HG02870 (cell line): Measurements from ENCODE around the gene ZDHHC24.
"Not testable (repeated sequence)": the region's sequence is repeated elsewhere in the genome, so short reads cannot be mapped to it uniquely, and the experiment has no call there.

ENCODE experiments used
- ATAC-seq: cut with Tn5 transposase; IDR thresholded peaks from one replicate; pipeline ENCODE4 v1.9.1; 2021; ENCODE audit warnings: mild to moderate bottlenecking, moderate library complexity; ENCODE audit not compliant: unreplicated experiment

Gene ZDHHC24, protein sequence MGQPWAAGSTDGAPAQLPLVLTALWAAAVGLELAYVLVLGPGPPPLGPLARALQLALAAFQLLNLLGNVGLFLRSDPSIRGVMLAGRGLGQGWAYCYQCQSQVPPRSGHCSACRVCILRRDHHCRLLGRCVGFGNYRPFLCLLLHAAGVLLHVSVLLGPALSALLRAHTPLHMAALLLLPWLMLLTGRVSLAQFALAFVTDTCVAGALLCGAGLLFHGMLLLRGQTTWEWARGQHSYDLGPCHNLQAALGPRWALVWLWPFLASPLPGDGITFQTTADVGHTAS

DNA sequence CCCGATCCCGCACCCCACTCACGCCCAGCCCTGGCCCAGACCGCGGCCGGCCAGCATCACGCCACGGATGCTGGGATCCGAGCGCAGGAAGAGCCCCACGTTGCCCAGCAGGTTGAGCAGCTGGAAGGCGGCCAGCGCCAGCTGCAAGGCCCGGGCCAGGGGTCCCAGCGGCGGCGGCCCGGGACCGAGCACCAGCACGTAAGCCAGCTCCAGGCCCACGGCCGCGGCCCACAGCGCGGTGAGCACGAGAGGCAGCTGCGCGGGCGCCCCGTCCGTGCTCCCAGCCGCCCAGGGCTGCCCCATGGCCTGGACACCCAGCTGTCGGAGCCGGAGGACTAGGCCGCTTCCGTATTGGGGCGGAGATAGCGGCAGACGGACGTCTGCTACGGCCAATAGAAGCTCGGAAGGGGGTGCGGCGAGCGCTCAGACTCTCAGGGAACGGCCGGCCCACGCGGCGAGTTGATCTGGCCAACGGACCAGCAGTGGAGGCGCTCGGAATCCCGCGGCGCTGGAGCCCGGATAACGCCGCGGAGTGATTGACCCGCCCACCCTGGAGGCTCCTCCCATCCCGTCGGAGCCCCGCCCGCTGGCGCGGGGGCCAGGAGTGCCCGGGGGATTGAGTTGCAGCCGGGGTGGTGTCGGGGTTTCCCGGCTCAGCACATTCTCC is at the start of gene ZDHHC24:
ZDHHC24 (minus strand) TSS at position 348 of the 667 bp plus-strand sequence; CDS start at position 303, 45 bp downstream.
- peak; percentile 86 for ATAC-seq

DNA sequence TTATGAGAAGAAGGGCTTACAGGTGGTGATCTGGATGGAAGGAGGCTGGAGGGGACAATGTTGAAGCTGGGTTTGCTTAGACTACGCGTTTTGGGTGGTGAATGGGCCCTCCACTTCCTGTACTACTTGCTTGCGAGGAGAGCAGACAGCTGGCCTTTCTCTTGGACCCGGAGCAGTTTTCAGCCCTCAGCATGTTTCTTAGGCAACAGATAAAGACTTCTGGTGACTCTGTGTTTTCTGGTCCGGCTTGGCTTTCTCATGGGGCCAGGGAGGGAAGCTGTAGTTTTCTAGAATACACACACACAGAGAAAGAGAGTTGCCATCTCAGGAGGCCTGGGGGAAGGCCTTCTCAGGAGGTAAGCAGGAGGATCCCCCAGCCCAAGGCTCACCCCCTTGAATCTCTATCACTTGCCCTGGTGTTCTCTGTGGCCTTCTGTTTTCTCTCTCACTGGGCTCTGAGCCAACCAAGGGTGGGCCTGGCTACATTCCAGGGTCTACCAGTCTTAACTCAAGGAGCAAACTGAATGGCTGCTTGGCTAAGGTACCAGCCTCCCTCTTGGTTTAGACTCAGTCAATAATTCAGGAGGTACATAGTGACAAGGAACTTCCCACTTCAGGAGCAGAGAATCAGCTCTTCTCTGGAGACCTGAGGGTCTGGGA is 49.5 kb upstream of the ZDHHC24 start:
- ATAC-seq, result no peak

DNA sequence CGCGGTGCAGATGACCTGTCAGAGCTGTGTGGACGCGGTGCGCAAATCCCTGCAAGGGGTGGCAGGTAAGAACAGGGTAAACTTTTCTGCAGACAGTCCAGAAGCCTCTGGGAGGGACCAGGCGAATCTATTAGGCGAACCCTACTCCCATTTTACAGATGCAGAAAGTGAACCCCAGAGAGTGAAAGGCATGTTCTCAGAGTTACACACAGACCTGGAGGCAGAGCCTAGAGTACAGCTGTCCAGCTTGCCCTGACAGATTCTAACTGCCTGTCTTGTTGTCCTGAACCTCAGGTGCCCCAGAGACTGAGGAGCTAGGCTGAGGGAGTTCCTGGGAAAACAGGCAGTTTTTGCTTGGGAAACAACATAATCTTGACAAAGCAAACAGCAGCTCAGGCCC is 47.8 kb upstream of the ZDHHC24 start:
- no peak for ATAC-seq

DNA sequence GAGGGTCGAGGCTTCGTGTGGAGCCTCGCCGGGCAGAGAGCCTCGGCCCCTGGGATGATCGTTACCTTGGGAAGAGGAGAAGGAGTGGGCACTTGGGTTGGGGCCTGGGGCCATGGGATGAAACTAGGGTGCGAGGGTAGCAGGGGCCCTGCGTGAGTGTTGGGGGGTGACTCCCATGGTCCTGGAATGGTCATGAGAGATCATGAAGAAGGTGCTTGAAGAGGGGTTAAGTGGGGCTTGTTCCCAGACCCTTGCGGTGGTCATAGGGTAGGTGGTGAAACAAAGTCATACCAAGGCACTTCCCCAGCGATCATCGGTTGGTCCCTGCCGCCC is 47.4 kb upstream of the ZDHHC24 start:
- ATAC-seq, result peak; percentile 13

DNA sequence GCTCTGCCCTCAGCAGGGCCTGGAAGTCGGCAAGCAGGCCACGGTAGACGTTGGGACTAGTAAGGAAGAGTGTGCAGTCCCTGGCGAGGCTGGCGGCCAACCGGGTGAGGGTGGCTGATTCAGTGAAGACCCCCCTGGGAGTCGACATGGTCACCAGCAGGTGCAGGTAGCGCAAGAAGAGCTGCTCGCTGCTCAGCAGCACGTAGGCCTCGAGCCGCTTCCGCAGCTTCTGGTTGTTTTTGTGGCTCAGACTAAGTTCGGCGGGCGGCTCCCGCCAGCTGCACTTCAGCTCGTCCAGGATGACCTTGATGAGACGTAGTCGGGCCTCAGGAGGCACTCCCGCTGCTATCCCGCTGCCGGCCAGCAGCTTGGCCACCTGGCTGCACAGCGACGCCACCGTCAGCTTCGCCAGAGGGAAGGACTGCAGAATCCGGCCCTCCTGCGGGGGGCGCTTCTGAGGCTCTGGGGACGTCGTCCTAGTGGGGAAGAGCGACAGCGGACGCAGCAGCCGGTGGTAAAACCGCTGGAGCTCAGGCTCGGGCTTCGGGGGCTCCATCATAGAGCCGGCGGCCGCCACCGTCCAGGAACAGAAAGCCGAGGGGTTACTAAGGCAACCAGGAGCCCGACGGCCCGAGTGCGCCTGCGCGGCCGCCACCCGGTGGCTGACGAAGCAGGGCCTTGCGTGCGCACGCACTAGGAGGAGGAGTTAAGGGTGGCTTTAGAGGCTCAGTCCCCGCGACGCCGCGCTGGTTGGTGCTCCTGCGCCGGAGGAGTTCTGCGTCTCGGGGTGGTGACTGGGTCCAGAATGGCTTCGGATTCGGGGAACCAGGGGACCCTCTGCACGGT is 46.8 kb upstream of the ZDHHC24 start, which contains the start of the genes CCDC87 and CCS:
CCDC87 (minus strand) TSS at position 607 of the 846 bp plus-strand sequence; CDS start at position 559, 48 bp downstream.
CCS (plus strand) TSS at position 729 of the 846 bp plus-strand sequence; CDS start at position 806, 77 bp downstream.
- peak; percentile 89 for ATAC-seq

DNA sequence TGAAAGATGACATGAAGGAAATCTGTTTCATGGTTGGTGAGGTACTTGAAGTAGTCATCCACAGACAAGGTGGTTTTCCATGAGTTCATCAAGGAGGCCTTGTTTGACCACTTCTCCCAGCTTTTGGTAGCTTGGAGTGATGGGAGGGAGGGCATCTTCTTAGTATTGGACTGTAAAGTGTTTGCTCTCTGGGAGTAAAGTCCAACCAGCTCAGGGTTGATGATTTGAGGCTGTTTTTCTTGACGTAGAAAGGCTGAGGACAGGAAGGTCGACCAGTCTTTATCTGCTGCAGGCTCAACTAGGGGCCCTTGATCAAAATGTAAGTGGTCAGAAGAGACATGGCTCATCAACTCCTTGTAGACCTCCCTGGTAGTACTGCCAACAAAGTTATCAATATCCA is 45.3 kb upstream of the ZDHHC24 start:
- no peak for ATAC-seq

DNA sequence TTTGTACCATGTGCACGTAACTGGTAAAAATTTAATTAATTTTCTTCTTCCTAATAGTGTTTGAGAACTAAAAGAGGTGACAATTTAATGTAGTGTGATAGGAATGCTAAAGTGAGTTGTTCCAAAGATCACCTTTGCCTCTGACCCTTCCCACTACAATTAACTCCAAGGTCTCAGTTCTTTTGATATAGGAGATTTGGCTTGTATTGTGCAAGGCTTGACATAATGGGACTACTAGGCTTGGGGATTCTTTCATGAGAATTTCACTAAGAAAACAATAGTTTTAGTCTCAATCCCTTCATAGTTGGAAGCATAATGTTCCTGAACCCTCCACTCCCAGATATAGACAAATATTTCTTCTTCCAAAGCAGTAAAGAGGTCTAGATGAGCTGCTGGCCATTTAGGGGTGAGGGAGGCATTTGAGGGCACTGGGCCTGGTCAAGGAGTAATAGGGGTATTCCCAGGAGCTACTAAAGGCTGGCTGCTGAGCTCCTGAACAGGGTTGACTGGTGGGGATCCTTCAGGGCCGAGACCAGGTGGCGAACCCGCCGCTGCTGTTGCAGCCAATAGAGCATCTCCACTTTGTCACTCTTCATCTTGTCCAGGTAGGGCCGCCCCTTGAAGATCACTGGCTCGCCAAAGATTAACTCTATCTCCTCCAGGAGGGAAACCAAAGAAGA is 44.3 kb upstream of the ZDHHC24 start:
- ATAC-seq, result no peak

DNA sequence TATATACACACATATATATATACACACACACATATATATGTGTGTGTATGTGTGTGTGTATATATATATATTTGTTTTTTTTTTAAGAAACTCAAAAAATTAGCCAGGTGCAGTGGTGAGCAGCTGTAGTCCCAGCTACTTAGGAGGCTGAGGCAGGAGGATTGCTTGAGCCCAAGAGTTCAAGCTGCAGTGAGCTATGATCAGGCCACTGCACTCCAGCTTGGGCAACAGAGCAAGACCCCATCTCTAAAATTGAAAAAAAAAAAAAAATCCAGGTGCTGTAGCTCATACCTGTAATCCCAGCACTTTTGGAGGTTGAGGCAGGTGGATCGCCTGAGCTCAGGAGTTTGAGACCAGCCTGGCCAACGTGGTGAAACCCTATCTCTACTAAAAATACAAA is 43.5 kb upstream of the ZDHHC24 start:
- ATAC-seq, result not testable (repeated sequence)

DNA sequence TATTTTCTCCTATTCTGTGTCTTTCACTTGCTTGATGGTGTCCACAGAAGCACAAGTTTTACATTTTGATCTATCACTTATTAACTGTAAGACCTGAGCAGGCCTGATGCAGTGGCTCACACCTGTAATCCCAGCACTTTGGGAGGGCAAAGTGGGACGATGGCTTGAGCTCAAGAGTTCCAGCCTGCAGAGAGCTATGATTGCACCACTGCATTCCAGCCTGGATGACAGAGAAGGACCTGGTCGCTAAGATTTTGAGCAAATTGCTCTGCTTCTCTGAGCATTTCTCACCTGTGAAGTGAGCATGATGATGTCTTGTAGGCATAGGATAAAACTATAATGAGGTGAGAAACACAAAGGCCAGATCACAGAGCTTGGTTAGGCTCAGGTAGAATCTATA is 40.3 kb upstream of the ZDHHC24 start:
- no peak for ATAC-seq

DNA sequence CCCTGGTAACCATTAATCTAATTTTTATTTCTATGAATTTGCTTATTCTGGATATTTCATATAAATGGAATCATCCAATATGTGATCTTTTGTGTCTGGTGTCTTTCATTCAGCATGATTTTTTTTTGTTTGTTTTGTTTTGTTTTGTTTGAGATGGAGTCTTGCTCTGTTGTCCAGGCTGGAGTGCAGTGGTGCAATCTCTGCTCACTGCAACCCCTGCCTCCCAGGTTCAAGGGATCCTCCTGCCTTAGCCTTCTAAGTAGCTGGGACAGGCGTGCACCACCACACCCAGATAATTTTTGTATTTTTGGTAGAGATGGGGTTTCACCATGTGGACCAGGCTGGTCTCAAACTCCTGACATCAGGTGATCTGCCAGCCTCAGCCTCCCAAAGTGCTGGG is 39.6 kb upstream of the ZDHHC24 start:
- not testable (repeated sequence) for ATAC-seq

DNA sequence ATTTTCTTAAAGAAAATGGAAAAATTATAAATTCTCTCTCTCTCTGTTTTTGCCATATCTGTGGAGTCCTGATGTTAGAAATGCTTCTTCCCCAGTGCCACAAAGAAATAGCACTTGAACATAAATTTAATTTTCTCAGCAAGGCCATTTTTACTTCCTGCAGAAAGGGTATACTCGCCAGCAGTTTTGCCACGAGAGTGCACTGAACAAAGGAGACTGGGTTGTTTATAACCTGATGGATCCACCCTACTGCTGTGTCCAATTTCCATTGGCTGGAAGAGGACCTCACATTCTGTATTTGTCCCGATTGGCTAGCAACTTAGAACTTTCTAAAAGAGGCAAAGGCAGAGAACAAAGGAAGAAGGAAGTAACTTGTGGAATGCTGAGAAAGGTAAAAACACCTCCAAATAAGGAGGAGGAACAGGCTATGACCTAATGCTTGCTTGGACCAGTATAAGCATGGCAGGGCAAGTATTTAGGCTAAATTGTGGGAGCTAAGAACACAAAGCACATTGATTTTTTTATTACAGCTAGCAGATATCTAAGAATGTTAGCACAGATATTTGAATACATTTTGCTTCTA is 36.8 kb upstream of the ZDHHC24 start:
- ATAC-seq, result not testable (repeated sequence)

DNA sequence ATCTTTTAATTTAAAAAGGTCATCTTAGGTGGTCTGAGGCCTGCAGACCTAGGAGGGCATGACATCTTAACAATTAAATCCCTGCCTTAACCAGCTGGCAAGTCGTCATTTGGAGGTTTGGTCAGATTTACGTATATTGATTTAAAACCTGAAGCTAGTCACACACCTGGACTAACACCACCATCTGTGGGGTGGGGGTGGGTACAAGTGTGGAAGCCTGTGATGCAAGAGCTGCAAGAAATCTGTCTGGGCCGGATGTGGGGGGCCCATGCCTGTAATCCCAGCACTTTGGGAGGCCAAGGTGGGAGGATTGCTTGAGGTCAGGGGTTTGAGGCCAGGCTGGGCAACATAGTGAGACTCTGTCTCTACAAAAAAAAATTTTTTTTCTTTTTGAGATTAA is 35.4 kb upstream of the ZDHHC24 start:
- ATAC-seq, result no peak

DNA sequence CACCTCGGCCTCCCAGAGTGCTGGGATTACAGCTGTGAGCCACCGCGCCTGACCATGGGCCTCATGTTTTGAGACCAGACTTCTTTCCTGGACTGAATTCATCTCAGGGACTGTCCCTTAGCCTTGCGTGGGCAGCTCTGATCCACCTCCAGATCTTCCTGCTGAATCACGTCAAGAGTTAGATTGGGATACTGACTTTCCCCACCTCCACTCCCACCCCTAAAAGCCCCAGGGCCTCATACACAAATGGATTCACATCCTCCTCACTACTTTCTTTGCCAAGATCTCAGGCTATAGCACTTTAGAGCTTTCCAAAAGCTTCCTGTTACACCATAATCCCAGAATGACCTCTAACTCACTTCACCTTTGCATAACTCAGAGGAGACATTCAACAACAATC is 35.0 kb upstream of the ZDHHC24 start:
- no peak for ATAC-seq

DNA sequence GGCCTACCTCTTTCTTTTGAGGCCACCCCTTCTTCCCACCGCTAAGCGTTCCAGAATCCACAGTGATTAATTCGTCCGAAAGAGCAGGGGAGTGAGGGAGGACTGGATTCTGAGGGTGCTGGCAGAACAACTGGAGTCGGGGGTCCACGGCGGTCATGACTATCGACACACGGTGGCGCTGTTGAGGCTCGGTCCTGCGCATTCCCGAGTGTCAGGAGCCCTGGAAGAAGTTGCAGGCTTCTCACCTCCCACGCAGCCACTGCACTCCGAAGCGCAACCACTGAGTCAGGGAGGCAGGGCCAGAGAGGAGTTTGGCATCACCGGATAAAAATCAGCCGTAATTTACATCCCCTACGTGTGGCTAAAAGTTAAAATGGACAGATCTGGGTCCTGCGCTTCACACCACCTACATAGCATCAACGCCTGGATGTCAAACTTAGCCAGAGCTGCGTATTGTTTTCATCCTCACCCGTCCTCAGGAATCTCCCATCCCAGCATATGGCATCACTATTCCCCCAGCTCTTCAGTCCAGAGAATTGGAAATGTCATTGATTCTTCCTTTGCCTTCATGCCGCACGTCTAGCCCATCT is 33.3 kb upstream of the ZDHHC24 start:
- ATAC-seq, result no peak

DNA sequence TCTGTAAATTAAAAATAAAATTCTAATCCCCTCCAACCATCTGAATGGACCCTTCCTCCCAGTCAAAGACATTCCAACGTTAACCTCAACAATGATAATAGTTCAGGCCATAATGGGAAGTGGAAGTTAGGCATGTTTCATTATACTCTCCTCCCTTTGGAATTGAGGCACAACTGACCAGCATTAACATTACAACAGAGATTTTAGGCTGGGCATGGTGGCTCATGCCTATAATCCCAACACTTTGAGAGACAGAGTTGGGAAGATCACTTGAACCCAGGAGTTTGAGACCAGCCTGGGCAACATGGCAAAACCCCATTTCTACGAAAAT is 25.0 kb upstream of the ZDHHC24 start:
- no peak for ATAC-seq

DNA sequence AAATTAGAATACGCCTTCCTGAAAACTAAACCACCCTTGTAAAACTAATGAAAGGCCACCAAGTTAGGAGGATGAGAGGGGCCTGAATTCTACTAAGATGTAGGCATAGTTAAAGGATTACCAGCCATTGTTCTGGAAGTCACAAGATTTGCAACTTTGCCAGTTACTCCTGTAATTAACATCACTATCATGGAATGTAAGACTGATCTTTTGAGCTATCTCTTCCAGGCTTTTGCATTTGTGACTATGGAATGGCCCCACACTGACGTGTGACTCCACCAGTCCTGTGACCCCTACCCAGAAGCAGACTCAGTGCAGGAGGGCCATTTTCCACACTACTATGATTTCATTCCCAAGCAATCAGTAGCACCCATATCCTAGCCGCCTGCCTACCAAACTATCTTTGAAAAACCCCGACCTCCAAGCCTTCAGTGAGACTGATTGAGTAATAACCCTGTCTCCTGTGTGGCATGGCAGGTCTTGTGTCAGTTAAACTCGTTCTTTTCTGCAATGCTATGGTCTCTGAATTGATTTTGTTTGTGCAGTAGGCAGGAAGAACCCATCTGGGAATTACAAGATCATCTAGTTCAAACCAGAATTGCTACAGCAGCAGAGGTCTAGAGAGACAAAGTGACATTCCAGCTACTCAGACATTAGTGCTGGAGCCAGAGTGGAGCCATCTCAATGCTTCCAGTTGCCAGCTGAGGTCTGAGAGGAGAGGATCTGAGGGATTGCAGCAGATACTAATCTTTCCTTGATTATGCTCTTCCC is 24.4 kb upstream of the ZDHHC24 start:
- ATAC-seq, result no peak

DNA sequence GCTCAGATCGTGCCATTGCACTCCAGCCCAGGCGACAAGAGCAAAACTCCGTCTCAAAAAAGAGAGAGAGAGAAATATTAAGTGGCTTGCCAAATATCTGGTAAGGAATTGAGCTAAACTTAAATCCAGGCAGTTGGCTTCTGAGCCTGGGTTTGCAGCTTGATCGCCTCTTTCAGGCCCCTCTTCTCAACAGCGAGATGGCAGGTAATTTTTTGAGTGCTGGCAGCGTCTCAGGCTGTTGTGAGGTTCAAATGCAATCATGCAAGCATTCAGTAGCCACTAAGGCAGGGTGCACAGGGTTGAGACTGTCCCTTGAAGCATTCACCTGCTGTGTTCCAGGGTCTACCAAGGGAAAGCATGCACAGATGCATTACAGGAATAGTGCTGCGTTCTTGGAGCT is 23.2 kb upstream of the ZDHHC24 start:
- no peak for ATAC-seq

DNA sequence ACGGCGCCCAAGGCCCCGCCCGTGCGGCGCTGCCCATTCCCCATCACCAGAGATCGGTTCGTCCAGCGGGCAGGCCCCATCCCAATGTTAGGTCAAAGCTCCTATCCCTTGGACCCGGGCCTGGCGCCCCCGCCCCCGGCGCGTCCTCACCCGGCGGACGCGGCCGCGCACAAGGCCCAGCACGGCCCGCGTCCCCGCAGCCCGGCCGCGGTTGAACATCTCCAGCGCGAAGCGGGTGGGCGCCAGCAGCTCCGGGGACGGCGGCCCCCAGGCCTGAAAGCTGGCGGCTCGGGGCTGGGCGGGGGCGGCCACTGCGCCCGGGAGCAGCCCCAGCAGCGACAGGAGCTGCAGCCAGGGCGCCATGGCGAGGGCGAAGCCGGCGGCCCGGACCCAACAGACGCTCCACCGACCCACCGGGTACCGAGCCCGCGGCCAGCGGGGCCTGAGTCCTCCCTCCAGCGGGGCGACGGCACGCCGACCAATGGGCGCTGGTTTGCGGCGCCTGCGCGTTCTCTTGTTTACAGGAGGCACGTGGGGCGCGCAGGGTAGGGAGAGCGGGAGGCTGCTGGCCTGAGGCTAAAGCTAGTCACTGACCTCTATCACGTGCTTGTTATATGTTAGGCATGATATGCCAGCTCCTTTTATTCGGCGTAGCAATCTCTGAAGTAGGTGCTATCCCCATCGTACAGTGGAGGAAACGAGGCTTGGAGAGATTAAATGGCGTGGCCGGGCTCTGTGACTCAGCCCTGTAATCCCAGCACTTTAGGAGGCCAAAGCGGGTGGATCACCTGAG is 22.5 kb upstream of the ZDHHC24 start, which contains the start of gene CTSF:
CTSF (minus strand) TSS at position 483 of the 793 bp plus-strand sequence; CDS start at position 363, 120 bp downstream.
- ATAC-seq, result no peak
